GM04503 (cell line): ENCODE data around the gene IFT122.
"Not testable (repeated sequence)": the region's sequence is repeated elsewhere in the genome, so short reads cannot be mapped to it uniquely, and the experiment has no call there.

ENCODE experiments used
- DNase-seq: peaks from one replicate; pipeline ENCODE4 v3.0.0-alpha.2; 2012; ENCODE audit warnings: low read depth

IFT122 gene

DNA sequence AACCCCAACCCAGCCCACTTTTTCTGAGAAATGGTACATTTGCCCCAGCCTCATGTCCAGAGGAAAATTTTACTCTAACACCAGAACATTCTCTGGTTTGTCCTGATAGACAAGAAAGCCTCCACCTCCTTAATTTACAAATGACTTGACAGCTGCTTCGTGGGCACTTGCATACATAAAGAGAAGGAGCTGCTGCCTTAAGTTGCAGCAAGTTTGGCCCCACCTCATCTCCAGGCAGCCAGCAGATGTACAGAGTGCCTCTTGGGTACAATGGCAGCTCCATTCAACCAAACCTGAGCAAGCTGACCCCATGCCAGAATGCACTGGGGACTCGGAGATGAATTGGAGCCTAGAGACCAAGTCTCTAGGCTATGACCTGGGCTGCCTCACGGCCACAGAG, 96.8 kb downstream of the IFT122 start:
- no peak for DNase-seq

- DNase-seq = no peak
Measured at GRCh38 chr3:129539206-129539605, 99.2 kb downstream of the IFT122 start.

- no peak for DNase-seq
Measured at GRCh38 chr3:129540776-129541516, 100.9 kb downstream of the IFT122 start.

DNA sequence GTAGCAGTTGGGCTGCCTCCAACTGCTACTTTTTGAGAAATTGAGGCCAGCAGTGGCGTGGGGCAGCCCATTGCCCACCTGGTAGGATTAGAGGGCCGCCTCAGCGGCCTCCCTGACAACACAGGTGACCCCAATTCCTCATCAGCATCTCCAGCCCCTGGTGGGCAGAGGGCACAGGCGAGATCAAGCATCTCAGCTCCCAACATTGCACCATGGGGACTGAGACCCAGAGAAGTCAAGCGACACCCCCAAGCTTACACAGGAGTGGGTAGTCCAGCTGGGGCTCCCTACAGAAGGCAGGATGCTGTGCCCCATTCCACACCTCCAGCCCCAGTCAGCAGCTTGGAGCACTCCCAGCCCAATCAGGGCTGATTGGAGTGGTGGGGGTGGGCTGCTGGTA, 102.7 kb downstream of the IFT122 start:
- DNase-seq = no peak

DNA sequence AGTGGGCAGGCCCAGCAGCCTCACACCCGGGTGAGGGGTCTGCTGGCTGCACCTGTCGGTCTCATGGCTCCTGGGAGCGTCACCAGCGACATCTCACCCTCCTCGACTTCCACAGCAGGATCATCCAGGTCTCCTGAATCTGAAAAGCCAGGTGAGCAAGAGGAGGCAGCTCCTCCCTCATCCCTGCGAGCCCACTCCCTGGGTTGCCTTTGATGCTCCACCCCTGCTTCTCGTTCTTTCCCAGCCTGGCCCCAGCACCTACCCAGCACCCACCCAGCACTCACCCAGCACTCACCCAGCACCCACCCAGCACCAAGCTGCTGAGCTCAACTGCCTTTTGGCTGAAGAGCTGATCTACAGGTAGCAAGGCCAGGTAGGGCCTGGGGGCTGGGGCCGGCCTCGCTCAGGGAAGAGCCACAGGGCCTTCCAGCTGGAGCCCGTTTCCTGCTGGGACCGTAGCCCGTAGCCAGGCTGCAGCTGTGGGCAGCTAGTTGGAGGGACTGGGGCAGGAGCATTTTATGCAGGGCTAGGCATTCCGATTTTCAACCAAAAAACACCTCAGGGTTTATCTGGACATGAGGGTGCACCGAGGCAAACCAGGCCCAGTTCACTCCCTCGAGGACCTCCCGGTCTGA, 103.2 kb downstream of the IFT122 start, which contains the start of gene H1-8:
TSS of gene H1-8 (plus strand) at position 20 of the 635 bp plus-strand sequence. CDS start at position 64, 44 bp downstream.
- no peak for DNase-seq

DNA sequence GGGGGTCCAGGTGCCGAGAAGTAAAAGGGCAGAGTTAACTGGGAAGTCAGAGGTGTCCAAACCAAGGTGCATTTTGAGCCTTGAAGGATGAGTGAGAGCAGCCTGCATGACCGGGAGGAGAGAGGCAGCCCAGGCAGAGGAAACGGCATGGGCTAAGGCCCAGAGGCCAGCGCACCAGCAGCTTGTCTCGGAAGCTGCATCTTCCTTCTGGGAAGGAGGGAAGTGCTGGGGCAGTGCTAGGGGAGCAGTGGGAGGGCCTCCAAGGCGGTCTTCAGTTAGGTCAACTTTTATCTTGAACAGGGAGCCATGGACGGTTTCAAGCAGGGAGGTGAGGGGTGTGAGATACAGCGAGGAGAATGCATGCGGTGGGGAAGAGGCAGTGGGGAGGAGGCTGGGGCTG, 104.0 kb downstream of the IFT122 start:
- no peak for DNase-seq

DNA sequence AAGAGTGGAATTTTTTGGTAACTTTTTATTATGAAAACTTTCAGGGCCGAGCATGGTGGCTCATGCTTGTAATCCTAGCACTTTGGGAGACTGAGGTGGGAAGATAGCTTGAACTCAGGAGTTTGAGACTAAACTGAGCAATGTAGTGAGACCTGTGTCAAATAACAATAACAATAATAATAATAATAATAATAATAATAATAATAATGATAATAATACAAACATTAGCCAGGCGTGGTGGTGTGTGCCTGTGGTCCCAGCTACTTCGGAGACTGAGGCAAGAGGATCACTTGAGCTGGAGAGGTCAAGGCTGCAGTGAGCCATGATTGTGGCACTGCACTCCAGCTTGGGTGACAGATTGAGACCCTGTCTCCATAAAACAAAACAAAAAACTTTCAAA, 105.9 kb downstream of the IFT122 start:
- not testable (repeated sequence) for DNase-seq

- DNase-seq = no peak
Measured at GRCh38 chr3:129547241-129547640, 107.2 kb downstream of the IFT122 start.

GRCh38 chr3:129548104-129548965, 108.3 kb downstream of the IFT122 start:
- no peak for DNase-seq

DNA sequence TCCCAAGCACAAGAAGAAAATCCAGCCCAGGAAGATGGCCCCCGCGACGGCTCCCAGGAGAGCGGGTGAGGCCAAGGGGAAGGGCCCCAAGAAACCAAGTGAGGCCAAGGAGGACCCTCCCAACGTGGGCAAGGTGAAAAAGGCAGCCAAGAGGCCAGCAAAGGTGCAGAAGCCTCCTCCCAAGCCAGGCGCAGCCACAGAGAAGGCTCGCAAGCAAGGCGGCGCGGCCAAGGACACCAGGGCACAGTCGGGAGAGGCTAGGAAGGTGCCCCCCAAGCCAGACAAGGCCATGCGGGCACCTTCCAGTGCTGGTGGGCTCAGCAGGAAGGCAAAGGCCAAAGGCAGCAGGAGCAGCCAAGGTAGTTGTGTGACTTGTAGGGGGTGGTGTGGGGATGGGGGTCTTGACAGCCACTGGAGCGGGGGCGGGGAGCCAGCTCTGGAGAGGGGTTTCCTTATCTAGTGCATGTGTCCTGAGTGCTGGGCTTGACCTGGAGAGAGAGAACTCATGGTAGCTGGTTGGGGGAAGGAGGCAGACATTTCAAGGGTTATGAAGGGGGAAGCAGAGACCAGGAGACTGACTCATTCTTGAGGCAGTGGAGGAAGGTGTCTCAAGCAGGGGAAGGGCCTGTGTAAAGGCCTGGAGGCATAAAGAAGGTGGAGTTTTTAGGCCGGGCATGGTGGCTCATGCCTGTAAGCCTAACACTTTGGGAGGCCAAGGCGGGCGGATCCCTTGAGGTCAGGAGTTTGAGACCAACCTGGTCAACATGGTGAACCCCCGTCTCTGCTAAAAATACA, 109.2 kb downstream of the IFT122 start:
- no peak for DNase-seq

DNA sequence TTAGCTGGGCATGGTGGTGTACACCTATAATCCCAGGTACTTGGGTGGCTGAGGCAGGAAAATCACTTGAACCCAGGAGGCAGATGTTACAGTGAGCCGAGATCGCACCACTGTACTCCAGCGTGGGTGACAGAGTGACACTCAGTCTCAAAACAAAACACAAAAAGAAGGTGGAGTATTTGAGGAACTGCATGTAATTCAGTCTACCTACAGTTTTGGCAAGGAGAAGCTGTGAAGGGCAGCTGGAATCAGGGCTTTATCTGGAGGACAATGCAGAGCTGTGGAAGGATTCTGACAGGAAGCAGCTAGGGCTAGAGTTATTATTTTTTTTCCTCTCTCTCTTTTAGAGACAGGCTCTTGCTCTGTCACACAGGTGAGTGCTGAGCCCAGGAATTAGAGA, 109.8 kb downstream of the IFT122 start:
- DNase-seq = no peak

DNA sequence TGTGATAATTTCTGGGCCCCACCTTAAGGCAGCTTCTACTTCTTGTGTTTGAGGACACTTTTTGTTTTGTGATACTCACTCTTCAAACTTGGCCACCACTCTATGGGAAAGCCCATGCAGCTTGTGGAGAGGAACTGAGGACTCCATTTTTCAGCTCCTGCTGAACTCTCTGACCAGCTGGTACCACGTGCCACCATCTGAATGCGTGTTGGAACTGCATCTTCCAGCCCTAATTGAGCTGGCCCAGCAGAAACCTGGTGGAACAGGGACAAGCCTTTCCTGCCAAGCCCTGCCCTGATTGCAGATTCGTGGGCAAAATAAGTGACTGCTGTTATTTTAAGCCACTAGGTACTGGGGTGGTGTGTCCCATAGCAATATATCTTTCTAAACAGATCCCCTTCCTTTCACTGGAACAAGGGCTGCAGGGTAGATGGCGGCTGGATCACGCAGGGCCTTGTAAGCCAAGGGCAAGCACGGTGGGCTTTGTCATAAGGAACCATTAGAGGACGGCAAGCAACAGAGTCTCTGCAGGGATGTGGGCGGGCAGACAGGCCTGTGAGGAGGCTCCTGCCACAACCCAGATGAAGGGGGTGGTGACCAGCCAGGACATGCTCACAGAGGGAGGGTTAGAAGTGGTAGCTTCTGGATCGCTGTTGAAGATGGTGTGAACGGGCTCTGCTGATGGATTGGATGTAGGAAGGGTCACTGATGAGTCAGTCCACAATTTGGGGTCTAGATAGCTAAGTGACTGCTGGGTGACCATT, 112.4 kb downstream of the IFT122 start:
- no peak for DNase-seq

DNA sequence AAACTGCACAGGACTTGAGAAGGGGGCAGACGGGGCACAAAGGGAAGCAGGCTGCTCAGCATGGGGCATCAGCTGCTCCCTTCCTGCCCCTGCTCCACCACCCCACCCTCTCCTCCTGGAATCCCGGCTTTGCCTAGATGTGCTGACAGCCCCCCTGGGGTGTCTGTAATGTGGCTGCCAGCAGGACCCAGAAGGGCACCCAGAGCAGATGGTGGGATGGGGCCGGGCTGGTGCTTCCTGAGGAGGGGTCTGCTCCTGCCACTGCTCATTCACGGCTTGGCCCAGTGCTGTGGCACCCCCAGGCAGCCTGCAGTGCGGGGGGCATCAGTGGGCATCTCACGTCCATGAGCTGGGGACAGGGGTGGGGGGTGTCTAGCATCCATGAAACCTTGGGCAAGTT, 113.1 kb downstream of the IFT122 start:
- no peak for DNase-seq

GRCh38 chr3:129553719-129554118, 113.7 kb downstream of the IFT122 start:
- no peak for DNase-seq

GRCh38 chr3:129554356-129555152, 114.5 kb downstream of the IFT122 start:
- no peak for DNase-seq

GRCh38 chr3:129555153-129555550, 115.1 kb downstream of the IFT122 start:
- no peak for DNase-seq

GRCh38 chr3:129555616-129556357, 115.8 kb downstream of the IFT122 start:
- DNase-seq = no peak

DNA sequence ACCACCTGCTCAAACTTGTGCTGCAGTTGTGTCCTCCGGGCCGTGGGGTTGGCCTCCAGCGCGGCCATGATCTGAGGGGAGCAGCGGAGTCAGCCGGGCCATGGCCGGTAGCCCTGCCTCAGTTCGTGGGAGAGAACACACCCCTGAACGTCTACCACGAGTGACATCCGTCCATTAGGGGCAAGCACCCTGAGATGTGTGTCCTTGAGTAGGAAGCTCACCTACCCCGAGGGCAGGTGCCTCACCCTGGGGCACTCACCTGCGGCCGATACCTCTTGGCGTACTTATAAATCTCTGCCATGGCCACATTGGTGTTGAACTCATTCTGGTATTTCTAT, 116.3 kb downstream of the IFT122 start:
- DNase-seq = no peak

DNA sequence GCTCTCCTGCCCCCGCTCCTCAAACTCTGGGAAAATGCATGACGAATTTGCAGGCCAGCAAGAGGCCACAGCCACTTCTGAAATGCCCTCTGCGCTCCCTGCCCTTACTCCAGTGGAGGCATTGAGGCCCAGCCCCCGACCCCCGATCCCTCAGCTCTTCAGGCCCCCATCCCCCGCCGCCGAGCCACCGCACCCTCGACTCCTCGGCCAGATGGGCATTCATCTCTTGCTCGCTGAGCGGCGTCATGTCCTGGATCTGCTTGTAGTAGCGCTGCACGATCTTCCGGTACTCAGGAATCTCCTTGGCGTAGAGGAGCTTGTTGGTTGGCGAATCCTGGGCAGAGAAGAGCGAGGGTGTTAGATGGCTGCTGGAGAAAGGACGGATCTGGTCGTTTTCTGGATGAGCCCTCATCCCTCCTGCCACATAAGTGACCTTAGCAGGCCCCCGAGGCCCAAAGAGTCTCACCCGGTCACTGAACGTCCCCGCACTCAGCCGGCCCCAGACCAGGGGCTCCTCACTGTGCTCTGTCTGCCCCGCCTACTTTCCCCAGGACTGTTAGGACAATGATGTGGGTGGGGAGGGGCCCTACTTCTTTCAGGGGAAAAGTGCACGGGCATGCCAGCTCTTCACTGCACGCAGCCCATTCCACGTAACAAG, 117.0 kb downstream of the IFT122 start:
- no peak for DNase-seq
